Daoy (cell line): ENCODE measurements around the gene TENM4. TPM values are rescaled to one million over a fixed set of nuclear protein-coding genes. Genes with fewer than 3 reads are reported as not detected.

Experiments used
- DNase-seq: peaks from one replicate; pipeline ENCODE4 v3.0.0-alpha.2; 2015; ENCODE audit warnings: low read depth
- total RNA-seq: library from RNA; depleted of rRNA; stranded (reverse); fragments of >200 nt; shearing (Covaris generic); gene quantifications from 2 replicates; pipeline ENCODE4 v1.2.3, GENCODE V29; 2014

The TENM4 gene
- total RNA-seq, 1 experiment from 2014 or later: 13.6 TPM

DNA sequence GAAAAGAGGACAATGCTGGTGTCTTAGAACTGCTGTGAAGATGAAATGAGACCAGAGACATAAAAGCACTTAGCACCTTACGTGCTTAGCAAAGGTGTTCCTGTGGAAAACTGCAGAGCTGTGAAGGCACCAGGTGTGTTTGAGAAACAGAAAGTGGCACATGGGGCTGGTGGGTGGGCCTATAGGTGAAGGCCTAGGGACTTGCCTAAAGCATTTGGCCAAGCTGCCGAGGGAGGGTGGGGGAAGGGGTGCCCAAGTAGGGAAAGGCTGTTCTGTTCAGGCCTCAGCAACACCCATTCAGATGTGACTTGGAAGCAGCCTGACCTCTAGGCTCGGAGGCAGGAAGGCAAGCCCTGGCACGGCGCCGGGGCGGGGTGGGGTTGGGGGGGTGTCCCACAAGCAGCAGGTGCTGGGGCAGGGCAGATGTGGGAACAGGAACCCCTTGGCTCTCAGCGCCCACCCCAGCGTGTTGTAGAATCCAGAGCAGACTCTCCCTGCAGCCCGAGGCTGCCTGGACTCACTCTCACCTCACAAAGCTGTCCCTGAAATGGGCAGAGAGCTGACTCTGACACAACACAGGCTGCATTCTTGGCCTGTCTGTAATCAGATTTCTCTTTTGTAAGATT is 499.5 kb downstream of the TENM4 start:
- DNase-seq: no peak

DNA sequence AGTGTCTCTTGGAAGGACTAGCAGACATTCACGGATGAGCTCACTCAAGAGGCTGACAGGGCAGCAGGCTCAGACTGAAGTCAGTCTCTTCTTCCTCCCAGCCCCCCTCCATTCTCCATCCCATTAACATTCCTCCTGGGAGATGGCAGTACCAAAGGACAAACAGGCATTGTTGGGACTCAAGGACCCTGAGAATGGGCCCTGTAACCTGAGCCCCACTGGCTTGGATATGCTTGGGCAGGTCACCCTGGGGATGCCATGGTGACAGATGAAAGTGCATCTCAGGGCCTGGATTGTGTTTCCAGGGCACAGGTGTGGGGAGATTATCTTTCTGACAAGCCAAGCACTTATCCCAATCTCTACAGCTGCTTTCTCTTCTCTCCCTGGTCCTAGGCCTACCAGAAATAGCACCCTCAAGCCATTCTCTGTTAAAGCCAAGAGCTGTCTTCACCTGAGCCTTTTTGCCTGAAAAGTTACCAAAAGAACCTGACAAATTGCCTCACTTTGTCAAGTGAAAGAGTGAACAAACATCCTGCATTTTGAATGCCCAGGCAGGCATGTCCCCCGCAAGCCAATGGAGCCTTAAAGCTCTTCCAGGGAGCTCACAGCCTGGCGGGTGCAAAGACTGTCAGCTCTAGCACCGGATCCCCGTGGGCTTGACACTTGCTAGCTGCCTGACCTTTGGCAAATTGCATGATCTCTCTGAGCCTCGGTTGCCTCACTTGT is 500.2 kb downstream of the TENM4 start:
- no peak for DNase-seq

- DNase-seq: no peak
These were observed 501.9 kb downstream of the TENM4 start for GRCh38 chr11:78938971-78939370.

GRCh38 chr11:78938036-78938435 is 502.8 kb downstream of the TENM4 start:
- no peak for DNase-seq

DNA sequence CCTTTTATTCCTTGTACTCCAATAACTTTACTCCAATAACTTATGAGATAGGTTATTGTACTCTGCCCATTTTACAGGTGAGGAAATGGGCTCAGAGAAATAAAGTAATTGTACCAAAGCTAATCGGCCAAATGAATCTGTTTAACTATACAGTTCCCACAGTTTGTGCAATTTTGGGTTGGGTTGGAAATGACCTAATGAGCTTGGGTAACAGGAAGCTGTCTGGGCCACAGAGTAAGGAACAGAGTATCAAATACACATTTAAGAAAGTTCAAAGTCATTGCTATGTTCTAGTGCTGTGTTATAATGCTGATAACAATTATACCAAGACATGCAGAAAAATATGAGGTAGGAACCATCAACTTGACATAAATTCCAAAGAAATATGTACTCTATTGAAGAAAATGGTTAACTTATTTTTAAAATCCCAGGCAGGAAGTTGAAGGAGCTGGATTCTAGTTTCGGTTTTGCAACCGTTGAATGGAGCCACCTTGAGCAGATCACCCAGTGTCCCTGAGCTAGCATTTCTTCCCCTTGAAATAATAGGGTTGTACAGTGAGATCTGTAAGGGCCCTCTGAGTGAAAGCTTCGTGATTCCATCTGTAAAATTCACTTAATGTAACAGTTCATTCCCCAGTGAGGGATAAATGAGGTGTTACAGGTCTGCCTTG is 505.3 kb downstream of the TENM4 start:
- DNase-seq: no peak

DNA sequence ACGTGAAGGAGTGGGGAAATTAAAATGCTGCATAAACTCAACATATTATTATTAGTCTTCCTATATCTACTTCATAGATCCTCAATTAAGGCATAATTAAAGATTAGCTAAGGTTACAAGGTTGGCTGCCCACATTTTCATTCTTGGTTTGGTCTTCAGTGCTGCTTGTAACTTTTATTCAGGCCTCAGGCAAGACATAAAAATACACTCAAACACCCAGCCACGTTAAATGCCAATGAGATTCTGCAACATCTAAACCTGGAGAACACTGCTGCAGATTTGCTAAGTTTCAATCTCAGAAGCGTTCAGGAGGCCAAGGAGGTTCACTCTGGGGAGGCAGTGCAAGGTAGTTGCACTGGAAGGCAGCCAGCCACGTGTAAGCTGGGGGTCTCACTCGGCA is 507.5 kb downstream of the TENM4 start:
- DNase-seq: no peak

DNA sequence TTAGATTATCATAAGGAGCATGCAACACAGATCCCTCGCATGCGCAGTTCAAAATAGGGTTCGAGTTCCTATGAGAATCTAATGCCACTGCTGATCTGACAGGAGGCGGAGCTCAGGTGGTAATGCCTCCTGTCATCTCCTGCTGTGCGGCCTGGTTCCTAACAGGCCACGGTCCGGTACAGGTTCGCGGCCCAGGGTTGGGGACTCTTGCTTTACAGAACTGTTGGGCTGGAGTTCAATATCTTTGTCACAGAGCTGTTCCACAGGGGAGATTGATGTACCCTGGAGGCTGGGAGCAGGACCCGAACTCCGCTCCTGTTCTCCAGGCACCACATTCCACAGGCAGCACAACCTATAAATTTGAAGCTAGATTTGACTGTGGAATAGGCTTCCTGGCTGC is 508.1 kb downstream of the TENM4 start:
- no peak for DNase-seq

GRCh38 chr11:78931891-78932290 is 508.9 kb downstream of the TENM4 start:
- DNase-seq: no peak

DNA sequence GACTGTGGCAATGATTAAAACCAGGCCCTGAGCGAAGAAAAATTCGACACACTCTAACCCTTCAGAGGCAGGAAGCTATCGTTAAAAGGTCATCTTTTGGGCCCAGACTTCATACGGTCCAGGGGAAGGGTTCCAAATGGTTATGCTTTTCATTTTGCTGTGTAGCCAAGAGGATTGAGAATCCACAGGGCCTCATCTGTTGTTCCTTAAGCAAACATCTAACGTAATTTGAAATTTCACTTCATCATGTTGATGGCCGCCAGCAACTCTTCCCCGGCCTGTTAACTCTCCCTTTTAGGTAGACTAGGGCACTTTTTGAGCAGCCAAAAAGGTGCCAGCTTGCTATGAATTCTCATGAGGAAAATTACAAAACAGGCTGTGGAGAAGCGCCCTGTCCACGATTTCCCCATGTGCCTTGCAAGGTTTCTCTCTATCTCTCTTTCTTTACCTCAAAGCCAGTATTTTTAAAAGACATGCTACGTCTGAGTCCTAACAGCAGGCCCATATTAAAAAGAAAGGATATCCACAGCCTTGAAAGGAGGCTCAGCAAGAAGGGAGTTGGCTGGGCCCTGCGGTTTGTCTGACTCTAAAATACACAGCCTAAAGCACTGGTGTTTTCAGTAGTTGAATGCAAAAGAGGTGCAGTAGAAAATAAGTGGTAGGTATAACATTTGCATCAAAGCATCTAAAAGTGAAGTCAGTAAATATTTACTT is 509.9 kb downstream of the TENM4 start:
- DNase-seq: no peak

DNA sequence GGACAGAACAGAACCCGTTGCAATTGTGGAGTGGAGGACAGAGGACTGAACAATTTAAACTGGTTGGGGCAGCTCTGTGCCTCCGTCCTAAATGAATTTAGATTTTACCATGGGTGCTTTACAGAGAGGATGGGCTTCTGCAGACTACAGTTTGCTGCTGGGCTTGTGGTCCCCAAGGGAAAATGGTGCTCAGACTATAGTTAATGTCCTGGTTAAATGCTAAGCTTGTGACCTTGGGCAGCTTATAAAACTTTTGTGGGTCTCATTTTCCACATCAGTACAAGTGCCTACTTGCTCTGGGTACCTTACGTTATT is 511.0 kb downstream of the TENM4 start:
- DNase-seq: no peak

DNA sequence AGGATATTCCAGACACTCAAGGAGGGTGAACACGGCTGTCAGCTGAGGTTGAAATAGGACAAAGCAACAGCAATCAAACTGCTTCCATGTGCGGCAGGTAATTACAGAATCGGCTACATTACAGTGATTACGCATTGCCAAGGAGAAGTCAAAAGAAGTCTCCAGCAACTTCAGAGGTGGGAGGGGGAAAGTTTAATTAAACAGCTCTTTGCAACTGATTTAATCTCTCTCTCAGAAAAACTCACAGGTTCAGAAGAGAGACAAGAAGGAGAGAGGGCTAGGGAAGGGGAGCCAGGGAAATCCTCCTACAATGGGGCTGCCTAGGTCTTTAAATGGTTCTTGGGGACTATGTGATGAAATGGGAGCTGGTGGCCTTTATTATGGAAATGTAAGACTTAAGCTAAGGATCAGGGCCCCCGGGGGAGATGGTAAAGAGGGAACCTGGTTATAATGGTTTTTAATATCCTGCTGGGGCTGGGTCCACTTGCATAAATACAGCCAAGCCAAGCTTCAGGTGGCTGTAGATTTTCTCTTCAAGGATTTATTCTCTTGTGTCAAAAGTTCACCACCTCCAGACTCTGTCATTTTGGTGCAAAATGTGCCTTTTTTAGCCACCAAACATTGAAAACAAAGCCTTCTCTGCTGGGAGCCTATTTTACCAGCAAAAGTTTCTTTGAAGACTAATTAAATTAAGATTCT is 511.5 kb downstream of the TENM4 start:
- no peak for DNase-seq

DNA sequence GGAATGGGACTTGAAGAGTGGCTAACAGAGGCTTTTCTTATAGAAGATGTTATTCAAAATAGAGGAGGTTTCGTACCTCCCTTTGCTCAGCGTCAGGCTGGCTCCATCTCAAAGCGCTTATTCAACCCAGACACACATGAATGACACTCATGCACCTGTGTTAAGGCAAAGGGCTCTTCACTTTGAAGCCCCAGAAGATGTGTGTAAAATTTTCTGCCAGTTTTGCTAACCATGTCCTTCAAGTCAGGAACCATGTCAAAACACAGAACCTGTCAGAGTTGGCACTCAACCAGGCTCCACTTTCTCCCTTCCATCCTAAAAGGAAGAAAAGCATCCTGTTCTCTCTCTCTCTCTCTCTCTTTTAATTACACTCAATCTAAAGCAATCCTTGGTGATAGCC is 513.3 kb downstream of the TENM4 start:
- no peak for DNase-seq

- DNase-seq: no peak
These were observed 514.0 kb downstream of the TENM4 start for GRCh38 chr11:78926633-78927338.

DNA sequence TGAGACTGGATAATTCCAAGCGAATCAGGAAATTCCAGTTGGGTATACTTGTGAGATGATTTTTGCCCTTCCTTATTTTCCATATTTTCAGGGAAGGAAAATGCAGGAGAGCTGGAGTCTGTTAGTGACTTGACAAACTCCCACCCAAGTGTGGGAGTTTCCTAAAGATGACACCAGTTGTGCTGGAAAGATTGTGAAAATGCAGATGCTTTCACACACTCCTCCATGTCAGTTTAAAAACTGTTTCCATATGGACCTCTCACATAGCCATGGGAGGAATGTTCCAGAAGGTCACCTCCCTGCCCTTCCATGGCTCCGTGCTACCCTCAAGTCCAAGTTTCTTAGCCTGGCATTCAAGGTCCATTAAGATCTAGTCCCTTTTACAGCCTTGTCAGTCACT is 515.4 kb downstream of the TENM4 start:
- DNase-seq: no peak

DNA sequence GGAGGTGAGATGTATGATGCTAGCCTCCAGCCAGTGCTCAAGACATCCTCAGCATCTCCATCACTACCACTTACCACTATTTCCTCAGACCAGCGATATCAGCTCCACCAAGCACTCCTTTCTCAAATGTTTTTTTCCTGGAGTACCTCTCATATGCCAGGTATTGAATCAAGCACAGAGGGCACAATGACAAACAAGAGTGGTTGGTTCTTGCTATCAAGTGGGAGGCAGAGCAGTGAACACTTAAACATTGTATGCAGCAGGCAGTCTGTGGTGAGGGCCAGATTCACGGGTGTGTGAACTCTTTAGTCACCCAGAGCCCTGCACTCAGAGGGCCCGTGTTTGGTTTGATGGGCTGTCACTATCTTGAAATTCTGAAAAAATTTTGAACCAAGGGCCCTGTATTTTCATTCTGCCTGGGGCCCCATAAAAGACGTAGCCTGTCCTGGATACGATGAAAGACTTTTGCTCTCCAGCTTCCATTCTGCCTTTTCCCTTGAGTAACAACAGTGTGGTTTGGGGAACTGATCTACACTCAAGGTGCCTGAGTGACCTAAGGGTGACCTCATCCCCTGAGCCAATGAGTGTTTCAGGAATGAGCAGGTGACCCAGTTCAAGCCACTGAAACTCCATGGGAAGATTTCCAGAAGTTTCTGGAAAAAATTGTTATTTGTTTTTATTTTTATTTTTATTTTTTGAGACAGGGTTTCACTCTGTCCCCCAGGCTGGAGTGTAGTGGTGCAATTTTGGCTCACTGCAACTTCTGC is 517.8 kb downstream of the TENM4 start:
- DNase-seq: no peak

- DNase-seq: no peak
These were observed 519.3 kb downstream of the TENM4 start for GRCh38 chr11:78921509-78921908.

- no peak for DNase-seq
These were observed 520.5 kb downstream of the TENM4 start for GRCh38 chr11:78920329-78920728.

DNA sequence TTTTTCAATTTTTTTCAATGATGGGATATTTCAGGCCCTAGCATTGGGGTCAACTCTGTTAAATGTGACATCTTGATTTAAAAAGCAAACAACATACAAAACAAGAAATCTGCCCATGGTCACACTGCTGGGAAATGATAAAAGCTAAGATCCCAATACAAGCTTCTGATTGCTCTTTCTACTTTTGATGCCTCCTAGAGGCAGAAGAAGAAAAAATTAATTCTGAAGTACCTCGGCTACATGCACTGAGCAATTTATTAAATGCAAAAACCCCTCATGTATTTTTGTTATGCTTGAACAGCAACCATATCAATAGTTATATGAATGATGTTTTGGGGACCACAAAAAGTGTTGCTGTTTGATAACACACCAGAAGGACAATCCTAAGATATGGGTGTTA is 524.1 kb downstream of the TENM4 start:
- no peak for DNase-seq

DNA sequence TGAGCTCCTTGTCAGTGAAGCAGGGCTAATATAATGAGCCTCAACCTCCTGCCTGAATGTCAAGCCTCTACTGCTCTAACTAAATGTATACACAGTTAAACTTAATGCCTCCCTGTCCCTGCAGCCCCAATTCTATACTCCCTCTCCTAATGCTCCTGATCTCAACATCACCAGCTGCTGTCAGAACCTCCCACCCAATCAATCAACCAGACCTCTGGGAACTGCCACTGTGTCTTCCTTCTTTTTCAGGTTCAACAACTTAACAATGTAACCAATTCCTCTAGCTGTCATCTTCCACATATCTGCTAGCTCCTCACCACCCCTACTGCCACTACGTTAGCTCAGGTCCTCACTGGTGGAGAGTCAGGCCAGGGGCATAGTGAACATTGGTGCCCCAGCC is 526.3 kb downstream of the TENM4 start:
- no peak for DNase-seq

GRCh38 chr11:78912778-78913177 is 528.1 kb downstream of the TENM4 start:
- no peak for DNase-seq

DNA sequence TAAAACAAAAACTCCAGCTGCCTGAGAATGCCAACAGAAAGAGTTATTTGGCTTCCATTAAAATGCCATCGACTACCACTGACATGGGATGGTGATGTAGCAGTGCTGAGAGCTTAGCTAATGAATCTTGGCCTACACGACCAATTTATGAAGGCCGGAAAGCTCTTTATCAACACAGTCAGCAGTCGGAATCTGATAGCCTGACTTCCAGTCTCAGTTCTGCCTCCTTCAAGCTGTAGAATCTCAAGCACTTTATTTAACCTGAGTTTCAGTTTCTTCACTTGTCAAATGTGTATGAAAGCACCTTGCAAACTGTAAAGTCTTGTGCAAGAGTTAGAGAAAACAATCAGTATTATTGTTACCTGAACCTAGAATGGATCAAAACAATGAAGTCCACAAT is 530.5 kb downstream of the TENM4 start:
- DNase-seq: no peak
